GM12874 (cell line): ENCODE measurements around the gene DOCK4.

Experiments used
- CTCF ChIP-seq: IDR thresholded peaks from 2 replicates; pipeline ENCODE4 v1.5.1; 2011; ENCODE audit warnings: low read depth, mild to moderate bottlenecking, control low read depth, low read length, moderate library complexity; ENCODE audit not compliant: insufficient read depth

Gene DOCK4

GRCh38 chr7:111758332-111758731 is 447.9 kb downstream of the DOCK4 start:
- TF ChIP-seq CTCF, result no peak

- TF ChIP-seq CTCF, result no peak
These were observed 449.5 kb downstream of the DOCK4 start for GRCh38 chr7:111756687-111757178.

GRCh38 chr7:111755383-111755782 is 450.8 kb downstream of the DOCK4 start:
- no peak for TF ChIP-seq CTCF

- TF ChIP-seq CTCF, result no peak
These were observed 452.2 kb downstream of the DOCK4 start for GRCh38 chr7:111753968-111754367.

- peak; percentile 79 for TF ChIP-seq CTCF
These were observed 454.1 kb downstream of the DOCK4 start for GRCh38 chr7:111752022-111752582.

GRCh38 chr7:111750878-111751277 is 455.3 kb downstream of the DOCK4 start:
- no peak for TF ChIP-seq CTCF

- no peak for TF ChIP-seq CTCF
These were observed 456.0 kb downstream of the DOCK4 start for GRCh38 chr7:111750228-111750627.
